ENCODE measurements around the gene GNG7.
A peak's percentile ranks its signal among the peaks of the same experiment; 100 is the strongest.

The GNG7 gene

DNA sequence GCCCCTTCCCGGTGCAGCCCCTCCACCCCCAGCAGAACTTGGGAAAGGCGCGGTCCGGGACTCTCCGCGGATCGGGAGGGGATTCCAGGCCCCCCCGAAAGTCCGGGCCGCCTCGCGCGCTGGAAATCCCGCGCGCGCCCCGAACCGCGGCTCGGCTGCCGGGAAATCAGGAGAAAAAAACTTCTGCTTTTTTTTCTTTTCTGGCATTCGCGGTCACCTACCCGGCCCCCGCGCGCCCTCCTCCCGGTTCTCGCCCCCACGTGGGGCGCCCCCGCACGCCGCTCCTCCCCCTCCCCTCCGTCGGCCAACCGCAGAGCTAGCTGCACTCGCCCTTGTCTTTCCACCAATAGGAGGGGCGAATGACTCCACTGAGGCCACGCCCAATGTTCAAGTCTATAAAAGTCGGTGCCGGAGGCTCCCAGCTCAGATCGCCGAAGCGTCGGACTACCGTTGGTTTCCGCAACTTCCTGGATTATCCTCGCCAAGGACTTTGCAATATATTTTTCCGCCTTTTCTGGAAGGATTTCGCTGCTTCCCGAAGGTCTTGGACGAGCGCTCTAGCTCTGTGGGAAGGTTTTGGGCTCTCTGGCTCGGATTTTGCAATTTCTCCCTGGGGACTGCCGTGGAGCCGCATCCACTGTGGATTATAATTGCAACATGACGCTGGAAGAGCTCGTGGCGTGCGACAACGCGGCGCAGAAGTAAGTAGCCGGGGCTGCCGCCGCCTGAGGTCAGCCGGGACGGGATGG is 226.6 kb downstream of the GNG7 start, which contains the start of gene GADD45B:
Gene GADD45B (plus strand): TSS at position 426 of the 749 bp plus-strand sequence. CDS start 232 bp downstream, at position 658.
- H3K36me3 ChIP-seq (replicated peaks in 1 of 2; ENCODE audit: control insufficient read depth in 2 of 2, insufficient read depth in 2 of 2, low read length in 2 of 2), result peaks cover 0 to 5% of the 10 kb centered on the region in 2 donors
- peak within 1 kb of the TSS; percentile 95 for H3K18ac ChIP-seq (ENCODE audit: low read length)
- WGBS, 2 donors (ENCODE audit: extremely low coverage in 2 of 2, insufficient read length in 2 of 2, insufficient replicate concordance in 1 of 2), result no CpG with 5 or more reads among the region's 70 CpGs
- H3K14ac ChIP-seq (ENCODE audit: low read length), result peak within 1 kb of the TSS; percentile 94
- no peak within 1 kb of the TSS for H4K91ac ChIP-seq (ENCODE audit: low read depth, low read length, poor library complexity)
- no peaks in the 10 kb centered on the region for H3K79me1 ChIP-seq (ENCODE audit: low read depth, low read length)
- H2AK5ac ChIP-seq (ENCODE audit: low read depth, low read length), result peak within 1 kb of the TSS; percentile 90
- peak within 1 kb of the TSS; percentile 93 for H3K9ac ChIP-seq (ENCODE audit: low read depth, low read length, poor library complexity)
- H3K4me3 ChIP-seq (ENCODE audit: low read length in 2 of 2), result peak within 1 kb of the TSS; percentile 70 to 87
- H3K4ac ChIP-seq (ENCODE audit: low read length), result peak within 1 kb of the TSS; percentile 11
- no peak within 1 kb of the TSS for H3K27ac ChIP-seq (replicated peaks; ENCODE audit: low read length)
- peak within 1 kb of the TSS; percentile 100 for H3K4me2 ChIP-seq (ENCODE audit: insufficient read depth, low read length, poor library complexity, severe bottlenecking)
- no peak within 1 kb of the TSS for H4K8ac ChIP-seq (ENCODE audit: low read depth, low read length)
- H3K4me1 ChIP-seq (ENCODE audit: control insufficient read depth in 2 of 2, insufficient read depth in 1 of 2, low read depth in 1 of 2, low read length in 2 of 2), result peaks cover 18 to 20% of the 10 kb centered on the region in 2 donors
- peak within 1 kb of the TSS; percentile 73 for H2BK12ac ChIP-seq (ENCODE audit: low read length)
- H2BK5ac ChIP-seq (ENCODE audit: low read length), result peak within 1 kb of the TSS; percentile 66
- peak within 1 kb of the TSS; percentile 95 for H3K23ac ChIP-seq (ENCODE audit: low read depth, low read length, poor library complexity)
- peaks cover 0 to 52% (median 23%) of the 10 kb centered on the region in 3 experiments for H3K27me3 ChIP-seq (ENCODE audit: control insufficient read depth in 3 of 3, insufficient read depth in 3 of 3, low read depth in 1 of 3, low read length in 3 of 3)
- H3K9me3 ChIP-seq (replicated peaks in 1 of 2; ENCODE audit: control insufficient read depth in 2 of 2, insufficient read depth in 1 of 2, low read depth in 1 of 2, low read length in 2 of 2), result no peaks in the 10 kb centered on the region
- H2BK15ac ChIP-seq (ENCODE audit: low read length), result peak within 1 kb of the TSS; percentile 92
- H2BK120ac ChIP-seq (ENCODE audit: low read depth, low read length), result no peak within 1 kb of the TSS
- peak within 1 kb of the TSS; percentile 84 for H2AFZ ChIP-seq (ENCODE audit: low read length)
- peak; percentile 95 for DNase-seq (ENCODE audit: low spot score)

DNA sequence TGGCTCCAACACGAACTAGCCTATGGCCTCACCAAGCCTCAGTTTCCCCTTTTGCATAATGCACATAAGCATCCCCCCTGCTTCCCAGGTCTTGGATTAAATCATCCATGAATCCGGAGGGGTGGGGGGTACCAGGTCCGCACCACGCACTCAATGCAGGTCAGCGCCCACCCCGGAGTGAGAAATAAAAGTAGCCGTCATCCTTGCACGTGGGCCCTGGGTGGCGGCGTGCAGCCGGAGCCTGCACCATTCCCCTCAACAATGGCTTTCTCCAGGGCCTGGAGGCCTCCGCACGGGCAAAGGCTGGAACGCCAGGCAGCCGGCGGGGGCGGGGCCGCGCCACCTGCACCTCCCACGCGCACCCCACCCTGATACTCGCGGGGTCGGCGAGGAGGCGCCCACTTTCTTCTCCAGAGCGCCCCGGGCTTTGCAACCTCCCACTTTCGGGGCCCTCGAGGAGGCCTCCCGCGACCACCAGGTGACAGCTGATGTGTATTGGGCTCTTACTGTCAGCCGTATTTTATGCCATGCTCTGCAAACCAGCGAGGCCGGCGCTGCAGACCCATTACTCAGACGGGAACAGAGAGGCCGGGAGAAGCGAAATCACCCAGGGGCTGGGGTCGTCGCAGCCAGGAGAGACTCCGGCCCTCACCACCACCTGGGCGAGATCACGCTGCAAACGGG is 227.3 kb downstream of the GNG7 start:
- Histone ChIP-seq H3K4me3 (ENCODE audit: low read length in 2 of 2) (peak overlapping the region; percentile 31 to 32), H2BK15ac (ENCODE audit: low read length) (peak overlapping the region; percentile 38), H2BK5ac (ENCODE audit: low read length) (peak overlapping the region; percentile 66), H3K9me3 (replicated peaks in 1 of 2; ENCODE audit: control insufficient read depth in 2 of 2, insufficient read depth in 1 of 2, low read depth in 1 of 2, low read length in 2 of 2) (no peaks in the 10 kb centered on the region), H3K27me3 (ENCODE audit: control insufficient read depth in 3 of 3, insufficient read depth in 3 of 3, low read depth in 1 of 3, low read length in 3 of 3) (peaks cover 0 to 50% (median 23%) of the 10 kb centered on the region in 3 experiments), H3K36me3 (replicated peaks in 1 of 2; ENCODE audit: control insufficient read depth in 2 of 2, insufficient read depth in 2 of 2, low read length in 2 of 2) (peaks cover 0 to 5% of the 10 kb centered on the region in 2 donors), H3K23ac (ENCODE audit: low read depth, low read length, poor library complexity) (peak overlapping the region; percentile 95), H3K9ac (ENCODE audit: low read depth, low read length, poor library complexity) (no peak overlapping the region), H2AK5ac (ENCODE audit: low read depth, low read length) (peak overlapping the region; percentile 90), H2BK12ac (ENCODE audit: low read length) (peak overlapping the region; percentile 73), H4K91ac (ENCODE audit: low read depth, low read length, poor library complexity) (no peak overlapping the region), H4K8ac (ENCODE audit: low read depth, low read length) (no peak overlapping the region), H3K79me1 (ENCODE audit: low read depth, low read length) (no peaks in the 10 kb centered on the region), H3K14ac (ENCODE audit: low read length) (no peak overlapping the region), H2BK120ac (ENCODE audit: low read depth, low read length) (no peak overlapping the region), H3K4ac (ENCODE audit: low read length) (peak overlapping the region; percentile 95), H3K18ac (ENCODE audit: low read length) (peak overlapping the region; percentile 88), H3K27ac (replicated peaks; ENCODE audit: low read length) (no peak overlapping the region), H3K4me2 (ENCODE audit: insufficient read depth, low read length, poor library complexity, severe bottlenecking) (peak overlapping the region; percentile 100), H2AFZ (ENCODE audit: low read length) (peak overlapping the region; percentile 84), H3K4me1 (ENCODE audit: control insufficient read depth in 2 of 2, insufficient read depth in 1 of 2, low read depth in 1 of 2, low read length in 2 of 2) (peaks cover 18 to 20% of the 10 kb centered on the region in 2 donors)
- DNase-seq (ENCODE audit: low spot score), result no peak
- no CpG with 5 or more reads among the region's 45 CpGs for WGBS, 2 donors (ENCODE audit: extremely low coverage in 2 of 2, insufficient read length in 2 of 2, insufficient replicate concordance in 1 of 2)

DNA sequence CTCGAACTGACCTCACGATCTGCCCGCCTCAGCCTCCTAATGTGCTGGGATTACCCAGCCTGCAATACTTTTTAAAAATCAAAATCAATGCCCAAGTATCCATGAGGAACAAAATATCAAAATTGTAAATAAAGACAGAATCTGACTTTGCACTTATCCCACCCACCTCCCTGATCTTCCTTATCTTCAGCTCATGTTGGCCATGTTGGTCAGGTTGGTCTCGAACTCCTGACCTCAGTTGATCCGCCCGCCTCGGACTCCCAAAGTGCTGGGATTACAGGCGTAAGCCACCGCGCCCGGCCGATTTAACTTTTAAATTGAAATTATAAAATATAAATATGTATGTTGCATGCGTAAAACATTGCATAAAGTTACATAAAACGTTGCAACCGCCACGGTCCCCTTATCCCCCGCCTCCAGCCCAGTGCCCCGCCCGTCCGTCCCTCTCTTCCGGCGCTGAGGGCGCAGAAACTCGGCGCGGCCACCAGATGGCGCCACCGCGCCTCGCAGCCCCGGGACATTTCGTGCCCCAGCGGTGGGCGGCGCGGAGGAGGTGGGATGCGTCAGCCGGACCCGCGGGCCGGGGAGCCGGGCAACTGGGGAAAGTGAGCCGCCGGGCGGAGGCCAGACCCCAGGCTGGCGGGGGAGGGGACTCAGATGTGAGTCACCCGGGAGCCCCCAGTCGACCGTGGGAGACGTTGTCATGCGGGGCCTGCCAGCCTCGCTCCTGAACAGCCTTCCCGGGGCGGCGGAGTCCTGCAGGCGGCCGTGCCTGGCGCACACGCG is 228.1 kb downstream of the GNG7 start:
- Histone ChIP-seq H3K27me3 (ENCODE audit: control insufficient read depth in 3 of 3, insufficient read depth in 3 of 3, low read depth in 1 of 3, low read length in 3 of 3) (peaks cover 0 to 42% (median 18%) of the 10 kb centered on the region in 3 experiments), H2AFZ (ENCODE audit: low read length) (peak overlapping the region; percentile 84), H2BK120ac (ENCODE audit: low read depth, low read length) (no peak overlapping the region), H3K36me3 (replicated peaks in 1 of 2; ENCODE audit: control insufficient read depth in 2 of 2, insufficient read depth in 2 of 2, low read length in 2 of 2) (peaks cover 0 to 5% of the 10 kb centered on the region in 2 donors), H3K9ac (ENCODE audit: low read depth, low read length, poor library complexity) (no peak overlapping the region), H2AK5ac (ENCODE audit: low read depth, low read length) (peak overlapping the region; percentile 90), H3K14ac (ENCODE audit: low read length) (no peak overlapping the region), H2BK15ac (ENCODE audit: low read length) (peak overlapping the region; percentile 38), H2BK12ac (ENCODE audit: low read length) (peak overlapping the region; percentile 73), H3K4me3 (ENCODE audit: low read length in 2 of 2) (peak overlapping the region; percentile 16 to 31), H3K4me2 (ENCODE audit: insufficient read depth, low read length, poor library complexity, severe bottlenecking) (peak overlapping the region; percentile 64), H3K79me1 (ENCODE audit: low read depth, low read length) (no peaks in the 10 kb centered on the region), H3K18ac (ENCODE audit: low read length) (peak overlapping the region; percentile 88), H2BK5ac (ENCODE audit: low read length) (peak overlapping the region; percentile 66), H3K4ac (ENCODE audit: low read length) (peak overlapping the region; percentile 95), H3K23ac (ENCODE audit: low read depth, low read length, poor library complexity) (peak overlapping the region; percentile 95), H3K9me3 (replicated peaks in 1 of 2; ENCODE audit: control insufficient read depth in 2 of 2, insufficient read depth in 1 of 2, low read depth in 1 of 2, low read length in 2 of 2) (no peaks in the 10 kb centered on the region), H4K8ac (ENCODE audit: low read depth, low read length) (no peak overlapping the region), H3K27ac (replicated peaks; ENCODE audit: low read length) (no peak overlapping the region), H3K4me1 (ENCODE audit: control insufficient read depth in 2 of 2, insufficient read depth in 1 of 2, low read depth in 1 of 2, low read length in 2 of 2) (peaks cover 19 to 20% of the 10 kb centered on the region in 2 donors), H4K91ac (ENCODE audit: low read depth, low read length, poor library complexity) (no peak overlapping the region)
- DNase-seq (ENCODE audit: low spot score), result peak; percentile 88
- no CpG with 5 or more reads among the region's 60 CpGs for WGBS, 2 donors (ENCODE audit: extremely low coverage in 2 of 2, insufficient read length in 2 of 2, insufficient replicate concordance in 1 of 2)

Data from neuronal stem cell (in vitro differentiated cells).